SK-N-SH treated with all-trans-retinoic acid at 6 μM for 48 hours (cell line): ENCODE data around the gene PRPF31.
A peak's percentile ranks its signal among the peaks of the same experiment; 100 is the strongest.

Experiments
- ATAC-seq: fragments of 200-7000 bp; cut with Tn5 transposase; 3 replicates; pipeline ENCODE4 v1.9.1; 2020; ENCODE audit warnings: mild to moderate bottlenecking, moderate library complexity
- BACH2 ChIP-seq: fragments of 250-450 bp; sonication (Bioruptor Pico); IDR thresholded peaks from 2 replicates; pipeline ENCODE4 v1.9.0; 2021; ENCODE audit warnings: mild to moderate bottlenecking, borderline replicate concordance
- CREB5 ChIP-seq: fragments of 250-450 bp; sonication (Bioruptor Pico); IDR thresholded peaks from 2 replicates; pipeline ENCODE4 v1.5.1; 2020; ENCODE audit warnings: low read depth, mild to moderate bottlenecking, moderate library complexity
- CSDC2 ChIP-seq: fragments of 250-450 bp; sonication (Bioruptor Pico); IDR thresholded peaks from 2 replicates; pipeline ENCODE4 v1.5.0; 2020; ENCODE audit warnings: mild to moderate bottlenecking, moderate library complexity
- ESRRG ChIP-seq: fragments of 250-450 bp; sonication (Bioruptor Pico); IDR thresholded peaks from 2 replicates; pipeline ENCODE4 v1.6.1; 2021; ENCODE audit warnings: mild to moderate bottlenecking
- ISL1 ChIP-seq: fragments of 250-450 bp; sonication (Bioruptor Pico); IDR thresholded peaks from 2 replicates; pipeline ENCODE4 v2.1.2; 2022; ENCODE audit warnings: mild to moderate bottlenecking, moderate library complexity
- PATZ1 ChIP-seq: fragments of 250-450 bp; sonication (Bioruptor Pico); IDR thresholded peaks from 2 replicates; pipeline ENCODE4 v1.8.0; 2020; ENCODE audit warnings: mild to moderate bottlenecking, moderate library complexity, borderline replicate concordance
- POU6F1 ChIP-seq: fragments of 250-450 bp; sonication (Bioruptor Pico); IDR thresholded peaks from 2 replicates; pipeline ENCODE4 v1.8.0; 2021; ENCODE audit warnings: low read depth, mild to moderate bottlenecking, moderate library complexity, borderline replicate concordance
- PPARA ChIP-seq: fragments of 250-450 bp; sonication (Bioruptor Pico); IDR thresholded peaks from 2 replicates; pipeline ENCODE4 v1.5.0; 2020; ENCODE audit warnings: mild to moderate bottlenecking, borderline replicate concordance
- RARB ChIP-seq: fragments of 250-450 bp; sonication (Bioruptor Pico); IDR thresholded peaks from 2 replicates; pipeline ENCODE4 v1.8.0; 2021; ENCODE audit warnings: mild to moderate bottlenecking, moderate library complexity
- SNAI2 ChIP-seq: fragments of 250-450 bp; sonication (Bioruptor Pico); IDR thresholded peaks from 2 replicates; pipeline ENCODE4 v1.5.0; 2020; ENCODE audit warnings: mild to moderate bottlenecking, moderate library complexity
- TCF4 ChIP-seq: fragments of 250-450 bp; sonication (Bioruptor Pico); IDR thresholded peaks from 2 replicates; pipeline ENCODE4 v1.8.0; 2021; ENCODE audit warnings: mild to moderate bottlenecking, moderate library complexity, borderline replicate concordance
- TOX ChIP-seq: fragments of 250-450 bp; sonication (Bioruptor Pico); IDR thresholded peaks from 2 replicates; pipeline ENCODE4 v1.8.0; 2021; ENCODE audit warnings: mild to moderate bottlenecking, moderate library complexity, borderline replicate concordance
- TSHZ2 ChIP-seq: fragments of 250-450 bp; sonication (Bioruptor Pico); IDR thresholded peaks from 2 replicates; pipeline ENCODE4 v1.5.0; 2020; ENCODE audit warnings: mild to moderate bottlenecking, moderate library complexity
- ZC3H10 ChIP-seq: fragments of 250-450 bp; sonication (Bioruptor Pico); IDR thresholded peaks from 2 replicates; pipeline ENCODE4 v1.5.1; 2021; ENCODE audit warnings: mild to moderate bottlenecking, moderate library complexity
- ZFP3 ChIP-seq: fragments of 250-450 bp; sonication (Bioruptor Pico); IDR thresholded peaks from 2 replicates; pipeline ENCODE4 v1.5.0; 2020; ENCODE audit warnings: mild to moderate bottlenecking, moderate library complexity
- ZNF565 ChIP-seq: fragments of 450-650 bp; formaldehyde crosslinking; conservative IDR thresholded peaks from 2 replicates; pipeline ENCODE4 v1.5.0; 2020; ENCODE audit warnings: low read depth, mild to moderate bottlenecking, moderate library complexity
- ZNF8 ChIP-seq: fragments of 450-650 bp; formaldehyde crosslinking; IDR thresholded peaks from 2 replicates; pipeline ENCODE4 v1.5.0; 2020; ENCODE audit warnings: mild to moderate bottlenecking, moderate library complexity

The PRPF31 gene

GRCh38 chr19:54081032-54081431 lies 34.5 kb upstream of the PRPF31 start, which contains the start of gene TARM1:
Gene TARM1, minus strand, starts transcription at chr19:54081365. Its CDS starts 25 bp downstream, at chr19:54081340.
- TF ChIP-seq ZNF8 (CRISPR knock-in tag) (no peak), CREB5 (CRISPR knock-in tag) (no peak), CSDC2 (CRISPR knock-in tag) (no peak), POU6F1 (no peak), ZC3H10 (no peak), RARB (CRISPR knock-in tag) (no peak), BACH2 (no peak)
- ATAC-seq = no peak

GRCh38 chr19:54084410-54084809 lies 31.1 kb upstream of the PRPF31 start:
- ATAC-seq = no peak
- TF ChIP-seq ZFP3 (CRISPR knock-in tag) = no peak

- no peak for TF ChIP-seq PPARA
- no peak for TF ChIP-seq ZNF565
- no peak for ATAC-seq
Measured at GRCh38 chr19:54094426-54095000, 21.0 kb upstream of the PRPF31 start.

- no peak for ATAC-seq
- no peak for TF ChIP-seq CREB5 (CRISPR knock-in tag)
- no peak for TF ChIP-seq TOX (CRISPR knock-in tag)
- TF ChIP-seq ISL1 = no peak
- TF ChIP-seq TCF4 = no peak
- TF ChIP-seq PATZ1 (CRISPR knock-in tag) = no peak
- TF ChIP-seq, all 23 proteins: peak for 0
Measured at GRCh38 chr19:54095136-54095858, 20.3 kb upstream of the PRPF31 start.

- peak; percentile 91 for ATAC-seq
Measured at GRCh38 chr19:54095859-54096616, 19.5 kb upstream of the PRPF31 start.

- peak; percentile 65 for ATAC-seq
- TF ChIP-seq TOX (CRISPR knock-in tag) = no peak
- TF ChIP-seq SNAI2 (CRISPR knock-in tag) = no peak
- TF ChIP-seq TCF4 = no peak
- no peak for TF ChIP-seq ZFP3 (CRISPR knock-in tag)
- no peak for TF ChIP-seq ZC3H10
- TF ChIP-seq RARB (CRISPR knock-in tag) = no peak
- TF ChIP-seq POU6F1 = no peak
- no peak for TF ChIP-seq ESRRG (CRISPR knock-in tag)
- no peak for TF ChIP-seq TSHZ2
- TF ChIP-seq PPARA = no peak
- no peak for TF ChIP-seq CSDC2 (CRISPR knock-in tag)
- TF ChIP-seq ISL1 = no peak
- TF ChIP-seq BACH2 = no peak
- no peak for TF ChIP-seq CREB5 (CRISPR knock-in tag)
Measured at GRCh38 chr19:54096617-54097106, 18.9 kb upstream of the PRPF31 start.
